ENCODE data around the gene DOCK3. TPM values are rescaled to one million over a fixed set of nuclear protein-coding genes. Genes with fewer than 3 reads are reported as not detected.

DOCK3 gene
- polyA plus RNA-seq, 1 donor from 2014 or later = 15.6 TPM

DNA sequence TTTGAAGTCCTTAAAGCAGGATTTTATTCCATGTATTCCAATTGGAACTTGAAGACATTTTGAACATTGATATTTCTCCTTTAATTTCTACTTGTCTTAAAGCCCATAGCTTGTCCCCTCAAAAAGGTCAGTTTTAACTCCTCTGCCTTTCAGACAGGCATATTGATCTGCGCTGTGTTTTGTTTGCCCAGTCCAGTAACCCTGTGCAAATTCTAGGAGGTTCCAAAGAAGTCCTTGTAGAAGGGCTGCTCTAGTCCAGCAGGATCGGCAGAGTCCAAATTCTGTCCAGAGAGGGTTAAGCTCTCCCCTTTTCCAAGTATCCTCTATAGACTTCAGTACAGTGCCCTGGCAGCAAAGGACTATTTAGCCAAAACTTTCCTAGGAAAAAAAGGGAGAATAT, 604.7 kb downstream of the DOCK3 start:
- Histone ChIP-seq H3K4me2 (ENCODE audit: low read length) (no peak overlapping the region), H3K9ac (ENCODE audit: low read length) (no peak overlapping the region), H3F3A (ENCODE audit: insufficient read depth, low read length, poor library complexity, severe bottlenecking) (no peaks in the 10 kb centered on the region), H2AFZ (ENCODE audit: low read depth, low read length) (no peak overlapping the region), H3K9me3 (ENCODE audit: low read length) (no peaks in the 10 kb centered on the region), H3K4me3 (ENCODE audit: low read length) (no peak overlapping the region), H3K79me2 (replicated peaks; ENCODE audit: insufficient read depth, low read length) (no peaks in the 10 kb centered on the region), H3K27ac (ENCODE audit: low read length) (no peak overlapping the region), H3K27me3 (ENCODE audit: insufficient read depth, low read depth, low read length) (no peaks in the 10 kb centered on the region), H4K20me1 (ENCODE audit: insufficient read depth) (no peaks in the 10 kb centered on the region), H3K9me2 (ENCODE audit: insufficient read depth, low read length) (no peaks in the 10 kb centered on the region), H3K36me3 (ENCODE audit: insufficient read depth, low read length) (no peaks in the 10 kb centered on the region)
- TF ChIP-seq RAD21 (conservative IDR thresholded peaks at IDR 0.05) = no peak
- no peak for TF ChIP-seq EZH2 (IDR thresholded peaks at IDR 0.05; ENCODE audit: borderline replicate concordance, insufficient read depth, low read length, poor library complexity, severe bottlenecking)
- TF ChIP-seq EP300 (conservative IDR thresholded peaks at IDR 0.05; ENCODE audit: poor library complexity, severe bottlenecking) = no peak
- no peak for TF ChIP-seq SMC3 (conservative IDR thresholded peaks at IDR 0.05; ENCODE audit: poor library complexity)
- TF ChIP-seq, protein P1, sequence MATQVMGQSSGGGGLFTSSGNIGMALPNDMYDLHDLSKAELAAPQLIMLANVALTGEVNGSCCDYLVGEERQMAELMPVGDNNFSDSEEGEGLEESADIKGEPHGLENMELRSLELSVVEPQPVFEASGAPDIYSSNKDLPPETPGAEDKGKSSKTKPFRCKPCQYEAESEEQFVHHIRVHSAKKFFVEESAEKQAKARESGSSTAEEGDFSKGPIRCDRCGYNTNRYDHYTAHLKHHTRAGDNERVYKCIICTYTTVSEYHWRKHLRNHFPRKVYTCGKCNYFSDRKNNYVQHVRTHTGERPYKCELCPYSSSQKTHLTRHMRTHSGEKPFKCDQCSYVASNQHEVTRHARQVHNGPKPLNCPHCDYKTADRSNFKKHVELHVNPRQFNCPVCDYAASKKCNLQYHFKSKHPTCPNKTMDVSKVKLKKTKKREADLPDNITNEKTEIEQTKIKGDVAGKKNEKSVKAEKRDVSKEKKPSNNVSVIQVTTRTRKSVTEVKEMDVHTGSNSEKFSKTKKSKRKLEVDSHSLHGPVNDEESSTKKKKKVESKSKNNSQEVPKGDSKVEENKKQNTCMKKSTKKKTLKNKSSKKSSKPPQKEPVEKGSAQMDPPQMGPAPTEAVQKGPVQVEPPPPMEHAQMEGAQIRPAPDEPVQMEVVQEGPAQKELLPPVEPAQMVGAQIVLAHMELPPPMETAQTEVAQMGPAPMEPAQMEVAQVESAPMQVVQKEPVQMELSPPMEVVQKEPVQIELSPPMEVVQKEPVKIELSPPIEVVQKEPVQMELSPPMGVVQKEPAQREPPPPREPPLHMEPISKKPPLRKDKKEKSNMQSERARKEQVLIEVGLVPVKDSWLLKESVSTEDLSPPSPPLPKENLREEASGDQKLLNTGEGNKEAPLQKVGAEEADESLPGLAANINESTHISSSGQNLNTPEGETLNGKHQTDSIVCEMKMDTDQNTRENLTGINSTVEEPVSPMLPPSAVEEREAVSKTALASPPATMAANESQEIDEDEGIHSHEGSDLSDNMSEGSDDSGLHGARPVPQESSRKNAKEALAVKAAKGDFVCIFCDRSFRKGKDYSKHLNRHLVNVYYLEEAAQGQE (IDR thresholded peaks at IDR 0.05; ENCODE audit: borderline replicate concordance) = no peak
- TF ChIP-seq POLR2AphosphoS5 (IDR thresholded peaks at IDR 0.05) = no peak
- TF ChIP-seq MXI1 (conservative IDR thresholded peaks at IDR 0.05; ENCODE audit: poor library complexity, severe bottlenecking) = no peak
- no peak for TF ChIP-seq TAF1 (IDR thresholded peaks at IDR 0.05; ENCODE audit: low read depth)
- TF ChIP-seq, protein P2, sequence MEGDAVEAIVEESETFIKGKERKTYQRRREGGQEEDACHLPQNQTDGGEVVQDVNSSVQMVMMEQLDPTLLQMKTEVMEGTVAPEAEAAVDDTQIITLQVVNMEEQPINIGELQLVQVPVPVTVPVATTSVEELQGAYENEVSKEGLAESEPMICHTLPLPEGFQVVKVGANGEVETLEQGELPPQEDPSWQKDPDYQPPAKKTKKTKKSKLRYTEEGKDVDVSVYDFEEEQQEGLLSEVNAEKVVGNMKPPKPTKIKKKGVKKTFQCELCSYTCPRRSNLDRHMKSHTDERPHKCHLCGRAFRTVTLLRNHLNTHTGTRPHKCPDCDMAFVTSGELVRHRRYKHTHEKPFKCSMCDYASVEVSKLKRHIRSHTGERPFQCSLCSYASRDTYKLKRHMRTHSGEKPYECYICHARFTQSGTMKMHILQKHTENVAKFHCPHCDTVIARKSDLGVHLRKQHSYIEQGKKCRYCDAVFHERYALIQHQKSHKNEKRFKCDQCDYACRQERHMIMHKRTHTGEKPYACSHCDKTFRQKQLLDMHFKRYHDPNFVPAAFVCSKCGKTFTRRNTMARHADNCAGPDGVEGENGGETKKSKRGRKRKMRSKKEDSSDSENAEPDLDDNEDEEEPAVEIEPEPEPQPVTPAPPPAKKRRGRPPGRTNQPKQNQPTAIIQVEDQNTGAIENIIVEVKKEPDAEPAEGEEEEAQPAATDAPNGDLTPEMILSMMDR (IDR thresholded peaks at IDR 0.05; ENCODE audit: poor library complexity, severe bottlenecking) = no peak

DNA sequence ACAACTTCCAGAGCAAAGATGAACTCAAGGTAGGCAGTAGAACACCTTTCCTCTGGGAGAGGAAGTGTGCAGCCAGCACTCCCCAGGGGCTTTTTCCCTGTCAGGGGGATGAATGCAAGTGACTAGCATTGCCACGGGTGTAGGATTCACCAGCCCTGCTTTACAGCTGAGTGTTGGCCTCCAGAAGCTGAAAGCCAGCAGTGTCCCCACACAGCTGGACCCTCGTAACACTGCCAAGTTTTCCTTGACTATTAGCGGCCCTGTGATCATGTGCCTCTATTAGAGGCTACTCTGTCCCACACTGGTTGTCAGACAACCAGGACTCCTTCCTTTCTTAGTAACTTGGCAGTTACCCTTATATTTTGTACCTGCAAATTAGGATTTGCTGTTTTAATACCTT, 605.4 kb downstream of the DOCK3 start:
- Histone ChIP-seq H2AFZ (ENCODE audit: low read depth, low read length) (no peak overlapping the region), H4K20me1 (ENCODE audit: insufficient read depth) (no peaks in the 10 kb centered on the region), H3K9me3 (ENCODE audit: low read length) (no peaks in the 10 kb centered on the region), H3K4me2 (ENCODE audit: low read length) (no peak overlapping the region), H3K27me3 (ENCODE audit: insufficient read depth, low read depth, low read length) (no peaks in the 10 kb centered on the region), H3K79me2 (replicated peaks; ENCODE audit: insufficient read depth, low read length) (no peaks in the 10 kb centered on the region), H3F3A (ENCODE audit: insufficient read depth, low read length, poor library complexity, severe bottlenecking) (no peaks in the 10 kb centered on the region), H3K9me2 (ENCODE audit: insufficient read depth, low read length) (no peaks in the 10 kb centered on the region), H3K4me3 (ENCODE audit: low read length) (no peak overlapping the region), H3K27ac (ENCODE audit: low read length) (no peak overlapping the region), H3K36me3 (ENCODE audit: insufficient read depth, low read length) (no peaks in the 10 kb centered on the region), H3K9ac (ENCODE audit: low read length) (no peak overlapping the region)
- TF ChIP-seq, protein P2 (IDR thresholded peaks at IDR 0.05; ENCODE audit: poor library complexity, severe bottlenecking) = no peak
- no peak for TF ChIP-seq RAD21 (conservative IDR thresholded peaks at IDR 0.05)
- TF ChIP-seq MXI1 (conservative IDR thresholded peaks at IDR 0.05; ENCODE audit: poor library complexity, severe bottlenecking) = no peak
- TF ChIP-seq EZH2 (IDR thresholded peaks at IDR 0.05; ENCODE audit: borderline replicate concordance, insufficient read depth, low read length, poor library complexity, severe bottlenecking) = no peak
- TF ChIP-seq, protein P1 (IDR thresholded peaks at IDR 0.05; ENCODE audit: borderline replicate concordance) = no peak
- TF ChIP-seq POLR2AphosphoS5 (IDR thresholded peaks at IDR 0.05) = no peak
- TF ChIP-seq EP300 (conservative IDR thresholded peaks at IDR 0.05; ENCODE audit: poor library complexity, severe bottlenecking) = no peak
- TF ChIP-seq TAF1 (IDR thresholded peaks at IDR 0.05; ENCODE audit: low read depth) = no peak
- no peak for TF ChIP-seq SMC3 (conservative IDR thresholded peaks at IDR 0.05; ENCODE audit: poor library complexity)

Data from neural cell (in vitro differentiated cells).